GM12874 (cell line): Measurements from ENCODE around the gene ZC2HC1C.

Experiments used
- TF ChIP-seq, protein P1 (sequence below): IDR thresholded peaks from 2 replicates; pipeline ENCODE4 v1.5.1; 2011; ENCODE audit warnings: low read depth, mild to moderate bottlenecking, control low read depth, low read length, moderate library complexity; ENCODE audit not compliant: insufficient read depth

Gene ZC2HC1C

DNA sequence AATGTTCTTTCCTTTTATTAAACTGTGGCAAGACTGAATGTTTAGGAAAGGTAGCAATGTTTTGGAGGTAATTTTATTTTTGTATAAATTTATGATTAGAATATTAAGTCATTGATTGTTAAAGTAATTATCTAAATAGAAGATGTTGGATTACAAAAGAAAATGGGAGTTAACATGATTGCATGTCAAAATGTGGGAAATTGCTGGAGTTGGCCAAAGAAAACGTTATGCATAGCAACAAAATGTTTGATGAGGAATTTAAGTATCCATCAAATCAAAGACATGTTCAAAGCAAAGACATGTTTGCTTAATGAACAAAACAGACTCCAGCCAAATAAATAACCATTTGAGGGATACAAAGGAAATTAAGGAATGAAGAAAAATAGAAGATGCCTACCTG is 15.0 kb upstream of the ZC2HC1C start:
- TF ChIP-seq, protein P1, sequence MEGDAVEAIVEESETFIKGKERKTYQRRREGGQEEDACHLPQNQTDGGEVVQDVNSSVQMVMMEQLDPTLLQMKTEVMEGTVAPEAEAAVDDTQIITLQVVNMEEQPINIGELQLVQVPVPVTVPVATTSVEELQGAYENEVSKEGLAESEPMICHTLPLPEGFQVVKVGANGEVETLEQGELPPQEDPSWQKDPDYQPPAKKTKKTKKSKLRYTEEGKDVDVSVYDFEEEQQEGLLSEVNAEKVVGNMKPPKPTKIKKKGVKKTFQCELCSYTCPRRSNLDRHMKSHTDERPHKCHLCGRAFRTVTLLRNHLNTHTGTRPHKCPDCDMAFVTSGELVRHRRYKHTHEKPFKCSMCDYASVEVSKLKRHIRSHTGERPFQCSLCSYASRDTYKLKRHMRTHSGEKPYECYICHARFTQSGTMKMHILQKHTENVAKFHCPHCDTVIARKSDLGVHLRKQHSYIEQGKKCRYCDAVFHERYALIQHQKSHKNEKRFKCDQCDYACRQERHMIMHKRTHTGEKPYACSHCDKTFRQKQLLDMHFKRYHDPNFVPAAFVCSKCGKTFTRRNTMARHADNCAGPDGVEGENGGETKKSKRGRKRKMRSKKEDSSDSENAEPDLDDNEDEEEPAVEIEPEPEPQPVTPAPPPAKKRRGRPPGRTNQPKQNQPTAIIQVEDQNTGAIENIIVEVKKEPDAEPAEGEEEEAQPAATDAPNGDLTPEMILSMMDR, result no peak

DNA sequence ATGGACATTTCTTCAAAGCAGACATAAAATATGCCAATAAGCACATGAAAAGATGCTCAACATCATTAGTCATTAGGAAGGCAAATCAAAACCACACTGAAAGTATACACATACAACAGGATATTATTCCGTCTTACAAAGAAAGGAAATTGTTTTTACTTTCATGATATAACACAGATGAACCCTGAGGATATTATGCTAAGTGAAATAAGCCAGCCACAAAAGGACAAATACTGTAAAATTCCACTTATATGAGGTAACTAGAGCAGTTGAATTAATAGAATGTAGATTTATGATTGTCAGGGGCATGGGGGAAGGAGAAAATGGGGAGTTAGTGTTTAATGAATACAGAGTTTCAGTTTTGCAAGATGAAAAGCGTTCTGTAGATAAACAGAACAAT is 9.8 kb upstream of the ZC2HC1C start:
- TF ChIP-seq, protein P1, result no peak

DNA sequence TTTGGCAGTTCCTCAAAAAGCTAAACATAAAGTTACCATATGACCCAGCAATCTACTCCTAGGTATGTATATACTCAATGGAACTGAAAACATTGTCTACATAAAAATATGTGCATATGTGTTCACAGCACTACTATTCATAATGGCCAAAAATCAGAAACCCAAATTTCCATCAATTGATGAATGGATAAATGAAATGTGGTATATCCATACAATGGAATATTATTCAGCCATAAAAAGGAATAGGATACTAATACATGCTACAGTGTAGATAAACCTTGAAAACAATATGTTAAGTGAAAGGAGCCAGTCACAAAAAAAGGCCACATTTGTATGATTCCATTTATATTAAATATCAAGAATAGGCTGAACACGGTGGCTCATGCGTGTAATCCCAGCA is 9.0 kb upstream of the ZC2HC1C start:
- TF ChIP-seq, protein P1, result no peak

DNA sequence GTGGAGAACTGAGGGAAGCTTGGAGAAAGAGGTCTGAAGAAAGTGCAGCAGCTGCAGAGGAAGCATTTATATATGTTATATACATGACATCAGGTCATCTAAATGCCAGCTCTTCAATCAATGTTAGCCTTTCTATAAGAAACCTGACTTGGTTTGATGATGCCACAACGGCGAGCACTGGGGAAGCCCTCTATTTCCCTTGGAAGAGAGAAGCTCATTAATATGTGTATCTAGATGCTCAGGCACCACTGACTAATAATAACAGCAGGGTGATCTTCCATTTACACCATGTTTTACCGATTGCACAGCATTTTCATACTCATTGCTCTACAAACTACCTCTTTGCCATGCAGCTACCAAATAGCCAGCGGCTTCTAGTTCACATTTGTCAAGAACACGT is 6.4 kb upstream of the ZC2HC1C start:
- TF ChIP-seq, protein P1, result no peak

DNA sequence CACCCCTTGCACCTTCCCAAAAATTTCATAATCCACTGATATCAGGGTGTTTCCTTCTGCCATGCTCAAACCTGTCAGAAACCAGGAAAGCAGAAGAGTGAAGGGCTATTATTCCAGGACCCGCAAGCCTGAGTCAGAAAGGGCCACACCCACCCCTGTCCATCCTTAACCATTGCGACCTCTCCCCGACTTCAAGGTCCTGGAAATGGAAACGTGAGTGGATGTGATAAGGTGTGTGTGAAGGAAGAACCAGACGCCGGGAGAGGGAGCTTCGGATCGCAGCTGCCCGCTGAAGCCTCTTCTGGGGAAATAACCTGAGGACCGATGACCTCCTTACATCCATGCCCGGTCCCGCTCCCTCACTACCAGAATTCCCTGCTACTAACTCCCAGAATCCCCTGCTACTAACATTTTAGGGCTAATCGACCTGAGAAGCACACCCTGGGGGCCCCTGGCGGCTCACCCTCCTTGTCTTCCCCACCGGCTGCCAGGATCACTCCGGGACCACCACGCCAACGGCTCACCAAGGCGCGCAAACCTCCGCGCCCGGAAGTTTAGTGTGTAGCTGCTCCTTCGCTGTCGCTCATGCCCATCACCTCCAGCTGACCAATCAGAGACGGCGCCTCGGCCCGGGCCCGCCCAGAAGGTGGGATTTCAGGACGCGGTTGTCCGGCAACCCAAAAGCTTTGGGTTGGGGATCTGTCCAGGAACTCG is 5.8 kb upstream of the ZC2HC1C start, which contains the start of gene ACYP1:
Gene ACYP1 (minus strand): TSS at position 534 of the 714 bp plus-strand sequence. CDS start 471 bp downstream, at position 63.
- TF ChIP-seq, protein P1, result no peak

DNA sequence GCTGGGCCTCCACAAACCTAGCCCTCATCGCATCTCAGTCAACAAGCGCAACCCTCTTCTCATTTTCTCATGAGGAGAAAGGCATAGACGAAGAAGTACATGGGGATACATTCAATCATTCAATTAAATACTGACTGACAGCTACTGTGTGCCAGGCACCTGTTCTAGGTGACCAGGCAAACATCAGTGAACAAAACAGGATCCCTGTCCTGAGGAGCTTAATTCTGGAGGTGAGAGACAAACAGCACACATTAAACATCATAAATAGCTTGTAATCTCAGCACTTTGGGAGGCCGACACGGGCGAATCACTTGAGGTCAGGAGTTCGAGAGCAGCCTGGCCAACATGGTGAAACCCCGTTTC is 5.3 kb upstream of the ZC2HC1C start:
- TF ChIP-seq, protein P1, result no peak

DNA sequence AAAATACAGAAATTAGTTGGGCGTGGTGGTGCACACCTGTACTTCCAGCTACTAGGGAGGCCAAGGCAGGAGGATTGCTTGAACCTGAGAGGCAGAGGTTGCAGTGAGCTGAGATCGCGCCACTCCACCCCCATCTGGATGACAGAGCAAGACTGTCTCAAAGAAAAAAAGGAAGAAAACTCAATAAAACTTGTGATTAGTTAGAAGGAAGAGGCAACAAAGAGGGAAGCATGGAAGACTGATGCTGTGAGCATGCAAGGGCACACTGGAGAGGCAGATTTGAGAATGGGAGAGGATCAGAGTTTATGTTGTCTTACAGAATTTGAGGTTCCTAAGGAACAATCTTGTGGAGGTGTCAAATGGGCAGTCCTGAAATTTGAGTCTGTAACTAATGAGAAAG is 2.8 kb upstream of the ZC2HC1C start:
- TF ChIP-seq, protein P1, result no peak
